Activated CD8-positive, alpha-beta memory T cell treated with anti-CD3 and anti-CD28 coated beads, Interleukin-2, amount 50 U/mL, for 48 hours (primary cell): ENCODE data around the gene CCL5.

ENCODE experiments used
- DNase-seq: peaks from one replicate; pipeline ENCODE4 v3.0.0-alpha.2; 2020

CCL5 gene

GRCh38 chr17:35879773-35880654, at the start of gene CCL5:
Gene CCL5 (minus strand): TSS chr17:35880360.
- peak; percentile 75 for DNase-seq

GRCh38 chr17:35927714-35928113, 47.6 kb upstream of the CCL5 start:
- no peak for DNase-seq

GRCh38 chr17:35923609-35924114, 43.5 kb upstream of the CCL5 start:
- peak; percentile 4 for DNase-seq

- DNase-seq = no peak
Observed at GRCh38 chr17:35920229-35920628, 40.1 kb upstream of the CCL5 start.

GRCh38 chr17:35918665-35919064, 38.5 kb upstream of the CCL5 start:
- no peak for DNase-seq

DNA sequence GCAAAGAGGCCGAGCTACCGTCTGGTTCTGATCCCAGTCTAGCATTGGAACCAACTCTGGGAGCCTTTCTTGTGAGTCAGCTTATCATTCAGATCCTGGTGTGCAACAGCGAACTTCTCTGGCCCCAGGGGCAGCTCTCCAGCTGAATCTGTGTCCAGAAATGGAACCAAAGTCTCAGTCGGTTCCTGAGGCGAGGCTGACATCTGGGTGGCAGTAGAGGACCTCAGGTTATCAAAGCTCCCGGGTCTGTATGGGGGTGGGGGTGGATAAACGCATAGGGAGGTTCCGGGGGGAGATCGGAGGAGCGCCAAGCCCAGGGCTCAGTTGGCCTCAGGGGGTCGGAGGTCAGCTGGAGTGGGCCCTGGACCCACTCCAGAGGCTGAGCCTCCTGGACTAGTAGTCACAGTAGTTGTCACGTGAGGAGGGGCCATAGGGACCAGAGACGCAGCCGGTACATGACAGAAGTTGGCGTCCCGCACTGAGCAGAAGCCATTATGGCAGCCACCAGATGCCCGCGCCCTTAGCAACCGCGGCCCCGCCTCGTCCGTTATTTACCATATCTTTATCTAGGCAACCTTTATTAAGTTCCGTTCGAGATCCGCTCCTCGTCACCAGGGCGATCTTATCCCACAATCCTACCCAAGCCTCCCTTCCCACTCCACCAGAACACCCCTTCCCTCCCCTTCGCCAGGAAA, 37.5 kb upstream of the CCL5 start:
- no peak for DNase-seq

- no peak for DNase-seq
Observed at GRCh38 chr17:35915153-35915964, 35.2 kb upstream of the CCL5 start.

GRCh38 chr17:35914354-35914753, 34.2 kb upstream of the CCL5 start:
- no peak for DNase-seq

GRCh38 chr17:35913609-35914008, 33.4 kb upstream of the CCL5 start:
- no peak for DNase-seq

GRCh38 chr17:35912942-35913341, 32.8 kb upstream of the CCL5 start:
- peak; percentile 18 for DNase-seq

- DNase-seq = no peak
Observed at GRCh38 chr17:35912339-35912912, 32.3 kb upstream of the CCL5 start.

DNA sequence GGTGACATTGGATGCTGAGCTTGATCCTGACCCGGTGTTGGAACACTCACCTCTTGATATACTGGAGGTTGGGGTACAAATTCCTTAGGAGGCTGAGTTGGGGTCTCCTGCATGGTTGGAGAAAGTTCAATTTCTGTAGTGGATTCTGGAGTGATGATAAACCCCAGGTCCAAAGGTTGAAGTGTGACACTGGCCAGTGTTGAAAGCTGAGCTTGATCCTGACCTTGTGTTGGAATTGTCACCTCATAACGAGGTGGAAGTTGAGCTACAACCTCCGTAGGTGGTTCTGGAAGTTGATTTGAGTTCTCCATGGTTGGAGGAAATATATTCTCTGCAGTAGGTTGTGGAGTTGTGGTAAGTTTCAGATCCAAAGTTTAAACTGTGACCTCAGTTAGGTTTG, 29.2 kb upstream of the CCL5 start:
- no peak for DNase-seq

- peak; percentile 1 for DNase-seq
Observed at GRCh38 chr17:35907691-35908090, 27.5 kb upstream of the CCL5 start.

GRCh38 chr17:35906926-35907637, 26.9 kb upstream of the CCL5 start:
- peak; percentile 13 for DNase-seq

- DNase-seq = peak; percentile 18
Observed at GRCh38 chr17:35906191-35906925, 26.2 kb upstream of the CCL5 start.

GRCh38 chr17:35903451-35903850, 23.3 kb upstream of the CCL5 start:
- peak; percentile 20 for DNase-seq

GRCh38 chr17:35901631-35902175, 21.5 kb upstream of the CCL5 start:
- DNase-seq = peak; percentile 4

DNA sequence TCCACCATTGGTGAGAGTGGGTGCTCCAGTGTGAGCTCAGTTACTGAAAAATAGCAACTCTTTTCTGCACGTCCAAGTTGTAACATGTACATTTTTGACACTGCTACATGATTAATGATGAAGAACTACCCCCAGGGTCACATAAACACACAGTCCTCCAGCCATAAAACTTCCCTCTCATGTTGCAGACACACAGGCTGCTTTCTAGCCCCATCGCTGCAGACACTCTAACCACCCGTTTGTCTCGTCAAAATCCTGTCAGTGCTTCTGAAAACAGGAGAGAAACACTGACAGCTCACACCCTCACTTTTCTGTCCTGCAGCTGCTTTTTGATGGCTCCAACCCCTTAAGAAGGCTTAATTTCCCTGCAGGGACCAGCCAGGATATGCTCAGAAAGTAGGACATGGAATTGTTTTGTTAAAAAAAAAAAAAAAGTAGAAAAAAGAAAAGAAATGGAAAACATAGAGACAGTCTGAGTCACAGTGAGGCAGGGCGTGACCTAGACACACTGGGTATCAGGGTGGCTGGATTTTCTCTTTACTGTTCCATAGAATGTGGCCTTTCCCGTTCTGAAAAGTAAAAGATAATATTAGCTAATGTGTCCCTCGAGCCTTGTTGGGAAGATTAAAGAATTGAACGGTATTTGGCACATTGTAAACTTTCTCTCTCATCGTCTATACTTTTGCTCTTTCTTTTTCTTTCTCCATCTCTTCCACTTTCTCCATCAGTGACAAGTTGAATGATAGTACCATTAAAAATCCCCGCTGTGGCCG, 20.7 kb upstream of the CCL5 start:
- DNase-seq = no peak

GRCh38 chr17:35900280-35900679, 20.1 kb upstream of the CCL5 start:
- no peak for DNase-seq
